D721Med (cell line): Measurements from ENCODE around the gene OR1F1.
"Not testable (repeated sequence)": the region's sequence is repeated elsewhere in the genome, so short reads cannot be mapped to it uniquely, and the experiment has no call there.

ENCODE experiments used
- DNase-seq: peaks from one replicate; pipeline ENCODE4 v3.0.0; 2011; ENCODE audit warnings: low spot score; ENCODE audit not compliant: insufficient read length
- FAIRE-seq: peaks from 2 replicates; lab custom pipeline; 2011; peaks lifted over from hg19 to GRCh38; lab: Jason Lieb, UNC
- TF ChIP-seq, protein P1 (sequence below): IDR thresholded peaks from 2 replicates; pipeline ENCODE4 v1.5.1; 2012; ENCODE audit warnings: mild to moderate bottlenecking, control low read depth; ENCODE audit not compliant: insufficient read depth; ENCODE audit errors: missing control alignments

OR1F1 gene

DNA sequence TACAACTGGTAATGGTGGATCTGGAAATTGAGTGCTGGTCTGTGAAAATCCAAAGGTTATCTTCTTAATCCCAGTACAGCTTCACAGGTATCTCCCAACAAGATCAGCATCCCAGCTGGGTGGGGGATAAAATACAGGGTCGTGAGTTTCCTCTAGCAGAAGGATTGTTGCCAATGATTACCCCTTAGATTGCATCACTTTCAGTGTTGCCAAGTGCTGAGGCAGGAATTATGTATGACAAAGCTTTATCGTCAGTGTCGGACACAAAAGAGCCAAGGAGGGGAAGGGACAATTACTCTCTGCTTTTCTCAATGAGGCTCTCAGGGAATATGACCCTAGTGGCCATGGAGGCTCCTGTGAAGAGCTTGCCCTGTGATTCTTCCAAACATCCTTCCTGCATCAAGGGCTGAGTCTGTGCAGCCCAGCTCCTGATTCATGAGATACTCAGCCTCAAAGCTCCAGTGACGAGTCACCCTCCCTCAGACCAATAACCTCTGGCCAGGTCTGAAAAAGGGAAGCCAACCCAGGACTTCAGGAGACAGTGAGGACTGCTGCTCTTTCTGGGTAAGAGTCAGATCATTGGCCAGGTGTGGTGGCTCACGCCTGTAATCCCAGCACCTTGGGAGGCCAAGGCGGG is 15.0 kb downstream of the OR1F1 start:
- FAIRE-seq (no peak), DNase-seq (no peak)
- TF ChIP-seq, protein P1, sequence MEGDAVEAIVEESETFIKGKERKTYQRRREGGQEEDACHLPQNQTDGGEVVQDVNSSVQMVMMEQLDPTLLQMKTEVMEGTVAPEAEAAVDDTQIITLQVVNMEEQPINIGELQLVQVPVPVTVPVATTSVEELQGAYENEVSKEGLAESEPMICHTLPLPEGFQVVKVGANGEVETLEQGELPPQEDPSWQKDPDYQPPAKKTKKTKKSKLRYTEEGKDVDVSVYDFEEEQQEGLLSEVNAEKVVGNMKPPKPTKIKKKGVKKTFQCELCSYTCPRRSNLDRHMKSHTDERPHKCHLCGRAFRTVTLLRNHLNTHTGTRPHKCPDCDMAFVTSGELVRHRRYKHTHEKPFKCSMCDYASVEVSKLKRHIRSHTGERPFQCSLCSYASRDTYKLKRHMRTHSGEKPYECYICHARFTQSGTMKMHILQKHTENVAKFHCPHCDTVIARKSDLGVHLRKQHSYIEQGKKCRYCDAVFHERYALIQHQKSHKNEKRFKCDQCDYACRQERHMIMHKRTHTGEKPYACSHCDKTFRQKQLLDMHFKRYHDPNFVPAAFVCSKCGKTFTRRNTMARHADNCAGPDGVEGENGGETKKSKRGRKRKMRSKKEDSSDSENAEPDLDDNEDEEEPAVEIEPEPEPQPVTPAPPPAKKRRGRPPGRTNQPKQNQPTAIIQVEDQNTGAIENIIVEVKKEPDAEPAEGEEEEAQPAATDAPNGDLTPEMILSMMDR, result no peak

DNA sequence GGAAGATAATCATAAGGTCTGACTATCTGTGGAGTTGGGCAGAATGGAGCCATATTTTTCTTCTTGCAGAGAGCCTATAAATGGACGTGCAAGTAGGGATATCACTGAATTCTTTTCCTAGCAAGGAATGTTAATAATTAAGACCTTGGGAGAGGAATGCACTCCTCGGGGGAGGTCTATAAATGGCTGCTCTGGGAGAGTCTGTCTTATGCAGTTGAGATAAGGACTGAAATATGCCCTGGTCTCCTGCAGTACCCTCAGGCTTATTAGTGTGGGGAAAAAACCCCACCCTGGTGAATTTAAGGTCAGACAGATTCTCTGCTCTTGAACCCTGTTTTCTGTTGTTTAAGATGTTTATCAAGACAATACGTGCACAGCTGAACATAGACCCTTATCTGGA is 17.9 kb downstream of the OR1F1 start:
- not testable (repeated sequence) for DNase-seq, FAIRE-seq

DNA sequence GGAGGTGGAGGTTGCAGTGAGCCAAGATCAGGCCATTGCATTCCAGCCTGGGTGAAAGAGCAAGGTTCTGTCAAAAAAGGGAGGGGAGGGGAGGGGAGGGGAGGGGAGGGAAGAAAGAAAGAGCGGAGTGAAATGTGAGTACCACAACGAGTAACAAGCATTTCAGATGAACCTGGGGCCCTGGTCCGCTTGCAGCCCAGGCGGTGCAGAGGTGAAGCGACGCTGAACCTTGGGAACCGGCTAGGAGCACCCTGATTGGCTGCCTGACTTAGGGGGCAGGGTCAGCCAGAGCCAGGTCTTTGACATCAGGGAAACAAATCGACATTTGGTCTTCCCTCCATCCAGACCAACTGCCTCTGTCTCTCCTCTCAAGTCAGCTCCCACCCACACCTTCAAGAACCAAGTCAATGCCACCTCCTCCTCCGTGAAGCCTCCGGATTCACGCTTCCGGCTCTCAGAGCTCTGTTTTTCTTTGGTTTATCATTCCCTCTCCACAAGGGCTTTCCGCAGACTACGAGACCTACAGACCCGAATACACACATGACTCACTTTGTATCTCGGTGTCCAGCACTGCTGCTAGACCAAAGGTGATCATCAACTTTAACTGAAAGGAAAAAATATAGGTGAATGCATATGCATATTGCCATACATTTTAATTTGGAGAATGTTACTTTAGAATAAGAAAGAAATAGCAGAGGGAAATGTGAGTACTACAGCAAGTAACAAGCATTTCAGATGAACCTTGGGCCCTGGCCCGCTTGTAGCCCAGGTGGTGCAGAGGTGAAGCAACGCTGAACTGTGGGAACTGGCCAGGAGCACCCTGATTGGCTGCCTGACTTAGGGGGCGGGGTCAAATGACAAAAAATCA is 19.3 kb downstream of the OR1F1 start:
- TF ChIP-seq, protein P1, result no peak
- no peak for DNase-seq
- FAIRE-seq, result no peak

DNA sequence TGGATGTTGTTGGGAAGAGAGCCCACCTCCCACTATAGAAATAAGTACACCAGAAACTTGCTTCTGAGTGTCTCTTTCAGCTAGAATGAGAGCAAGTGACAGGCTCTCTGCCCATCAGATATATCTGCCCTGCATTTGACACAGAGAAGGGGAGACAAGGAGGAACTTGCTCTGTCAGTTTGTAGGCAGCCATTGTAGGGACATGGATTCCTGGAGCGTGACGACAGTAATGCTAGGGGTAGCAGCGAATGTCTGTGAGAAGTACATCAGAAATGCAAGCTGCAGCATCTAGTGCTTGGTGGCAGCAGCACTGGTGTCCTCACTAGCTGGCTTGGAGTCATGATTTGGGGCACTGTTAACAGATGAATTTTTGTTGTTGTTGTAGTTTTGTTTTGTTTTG is 24.0 kb downstream of the OR1F1 start:
- FAIRE-seq, result no peak
- TF ChIP-seq, protein P1, result no peak
- DNase-seq, result no peak

DNA sequence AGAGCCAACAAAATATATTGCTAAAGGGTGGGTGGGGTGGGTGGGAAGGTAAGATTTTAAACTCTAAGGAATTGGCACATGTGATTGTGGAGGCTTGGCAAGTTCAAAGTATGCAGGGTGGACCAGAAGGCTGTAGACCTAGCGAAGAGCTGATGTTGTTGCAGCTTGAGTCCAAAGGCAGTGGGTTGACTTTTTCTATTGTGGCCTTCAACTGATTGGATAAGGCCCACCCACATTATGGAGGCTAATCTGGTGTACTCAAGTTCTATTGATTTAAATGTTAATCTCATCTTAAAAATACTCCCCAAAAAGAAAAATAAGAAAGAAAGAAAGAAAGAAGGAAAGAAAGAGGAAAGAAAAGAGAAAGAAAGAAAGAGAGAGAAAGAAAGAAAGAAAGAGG is 24.6 kb downstream of the OR1F1 start:
- DNase-seq (no peak), FAIRE-seq (no peak)
- TF ChIP-seq, protein P1, result no peak

DNA sequence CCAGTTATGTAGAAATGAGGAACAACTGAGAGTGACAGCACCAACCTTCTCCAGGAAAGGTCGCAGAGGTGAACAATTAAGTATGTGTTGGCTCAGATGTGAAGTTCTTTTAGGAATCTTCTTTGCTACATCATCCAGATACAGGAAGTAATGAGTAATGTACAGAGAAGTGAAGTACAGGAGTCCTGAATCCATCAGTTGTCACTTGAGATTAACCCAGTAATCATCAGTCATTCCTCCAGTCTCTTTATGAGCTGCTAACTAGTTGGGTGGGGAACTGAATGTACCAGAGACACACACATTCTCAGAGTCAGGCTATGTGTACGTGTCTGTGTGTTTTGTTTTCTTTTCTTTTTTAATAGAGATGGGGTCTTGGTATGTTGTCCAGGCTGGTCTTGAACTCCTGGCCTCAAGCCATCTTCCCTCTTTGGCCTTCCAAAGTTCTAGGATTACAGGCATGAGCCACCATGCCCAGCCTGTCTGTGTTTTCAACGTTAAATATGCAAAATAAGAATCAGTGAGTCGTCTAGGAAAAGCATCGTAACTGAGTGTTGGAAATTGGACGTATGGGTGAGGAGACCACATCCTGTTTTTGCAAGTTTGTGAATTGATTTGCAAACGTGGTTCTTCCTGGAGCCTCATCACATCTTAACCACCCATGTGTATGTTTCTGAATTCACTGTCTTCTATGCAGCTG is 27.0 kb downstream of the OR1F1 start:
- no peak for FAIRE-seq
- no peak for DNase-seq
- TF ChIP-seq, protein P1, result no peak

DNA sequence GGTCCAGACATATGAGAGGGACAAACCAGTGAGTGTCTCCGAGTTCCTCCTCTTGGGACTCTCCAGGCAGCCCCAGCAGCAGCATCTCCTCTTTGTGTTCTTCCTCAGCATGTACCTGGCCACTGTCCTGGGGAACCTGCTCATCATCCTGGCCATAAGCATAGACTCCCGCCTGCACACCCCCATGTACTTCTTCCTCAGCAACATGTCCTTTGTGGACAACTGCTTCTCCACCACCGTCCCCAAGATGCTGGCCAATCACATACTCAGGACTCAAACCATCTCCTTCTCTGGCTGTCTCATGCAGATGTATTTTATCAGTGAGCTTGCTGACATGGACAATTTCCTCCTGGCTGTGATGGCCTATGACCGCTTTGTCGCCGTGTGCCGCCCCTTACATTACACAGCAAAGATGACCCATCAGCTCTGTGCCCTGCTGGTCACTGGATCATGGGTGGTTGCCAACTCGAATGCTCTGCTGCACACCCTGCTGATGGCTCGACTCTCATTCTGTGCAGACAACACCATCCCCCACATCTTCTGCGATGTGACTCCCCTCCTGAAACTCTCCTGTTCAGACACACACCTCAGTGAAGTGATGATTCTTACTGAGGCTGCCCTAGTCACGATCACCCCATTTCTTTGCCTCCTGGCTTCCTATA is 27.7 kb downstream of the OR1F1 start:
- FAIRE-seq (no peak), DNase-seq (no peak)
- TF ChIP-seq, protein P1, result no peak
